Astrocyte of the spinal cord (primary cell): Measurements from ENCODE around the gene DCHS1.

ENCODE experiments used
- DNase-seq: peaks from one replicate; pipeline ENCODE4 v3.0.0; 2011; ENCODE audit warnings: low read depth, low spot score
- H3K4me3 ChIP-seq: 2 replicates; pipeline ENCODE4 v1.5.1; 2011; ENCODE audit warnings: low read depth, mild to moderate bottlenecking, low read length, moderate library complexity
- in situ Hi-C: cut with HindIII; loops from 2 replicates; pipeline ENCODE4 v1.10.0; 2017; ENCODE audit warnings: low sequenced_read_pairs
- TF ChIP-seq, protein P1 (sequence below): IDR thresholded peaks from 2 replicates; pipeline ENCODE4 v1.5.1; 2012; ENCODE audit warnings: low read depth, mild to moderate bottlenecking, low read length, inconsistent platforms

The DCHS1 gene

GRCh38 chr11:6619004-6619745 lies 36.4 kb downstream of the DCHS1 start, which contains the start of gene TPP1:
TSS of gene TPP1 (minus strand) at chr11:6619422. CDS start at chr11:6619400, 22 bp downstream.
- DNase-seq, result peak; percentile 94
- TF ChIP-seq, protein P1, sequence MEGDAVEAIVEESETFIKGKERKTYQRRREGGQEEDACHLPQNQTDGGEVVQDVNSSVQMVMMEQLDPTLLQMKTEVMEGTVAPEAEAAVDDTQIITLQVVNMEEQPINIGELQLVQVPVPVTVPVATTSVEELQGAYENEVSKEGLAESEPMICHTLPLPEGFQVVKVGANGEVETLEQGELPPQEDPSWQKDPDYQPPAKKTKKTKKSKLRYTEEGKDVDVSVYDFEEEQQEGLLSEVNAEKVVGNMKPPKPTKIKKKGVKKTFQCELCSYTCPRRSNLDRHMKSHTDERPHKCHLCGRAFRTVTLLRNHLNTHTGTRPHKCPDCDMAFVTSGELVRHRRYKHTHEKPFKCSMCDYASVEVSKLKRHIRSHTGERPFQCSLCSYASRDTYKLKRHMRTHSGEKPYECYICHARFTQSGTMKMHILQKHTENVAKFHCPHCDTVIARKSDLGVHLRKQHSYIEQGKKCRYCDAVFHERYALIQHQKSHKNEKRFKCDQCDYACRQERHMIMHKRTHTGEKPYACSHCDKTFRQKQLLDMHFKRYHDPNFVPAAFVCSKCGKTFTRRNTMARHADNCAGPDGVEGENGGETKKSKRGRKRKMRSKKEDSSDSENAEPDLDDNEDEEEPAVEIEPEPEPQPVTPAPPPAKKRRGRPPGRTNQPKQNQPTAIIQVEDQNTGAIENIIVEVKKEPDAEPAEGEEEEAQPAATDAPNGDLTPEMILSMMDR, result no peak
- peak within 1 kb of the TSS; percentile 84 for H3K4me3 ChIP-seq
- in situ Hi-C loops, result no loop called here

- peak overlapping the region; percentile 84 for H3K4me3 ChIP-seq
- TF ChIP-seq, protein P1, result no peak
- in situ Hi-C loops, result no loop called here
- DNase-seq, result peak; percentile 72
Observed at GRCh38 chr11:6618117-6619003, 37.2 kb downstream of the DCHS1 start.

DNA sequence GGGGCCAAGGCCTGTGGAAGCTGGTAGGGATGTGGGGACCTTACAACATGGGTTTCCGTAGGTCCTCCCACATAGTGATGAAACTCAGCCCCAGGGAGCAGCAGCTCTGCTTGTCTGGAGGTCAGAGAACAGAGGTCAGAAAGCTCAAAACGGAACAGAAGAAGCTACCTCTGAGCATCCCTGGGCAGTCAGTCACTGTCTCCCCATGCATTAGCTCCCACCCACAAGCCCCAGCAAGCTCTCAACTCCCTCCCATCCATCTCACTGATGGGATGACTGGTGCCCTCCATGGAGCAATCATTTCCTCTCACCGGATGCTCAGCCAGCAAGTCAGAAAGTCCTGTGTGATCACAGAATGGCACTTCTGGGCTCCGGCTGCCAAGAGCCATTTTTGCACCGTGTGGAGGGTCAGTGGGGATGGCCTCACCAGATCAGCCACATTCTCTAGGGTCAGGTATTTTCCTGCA lies 38.3 kb downstream of the DCHS1 start:
- no peak for DNase-seq
- no peak overlapping the region for H3K4me3 ChIP-seq

DNA sequence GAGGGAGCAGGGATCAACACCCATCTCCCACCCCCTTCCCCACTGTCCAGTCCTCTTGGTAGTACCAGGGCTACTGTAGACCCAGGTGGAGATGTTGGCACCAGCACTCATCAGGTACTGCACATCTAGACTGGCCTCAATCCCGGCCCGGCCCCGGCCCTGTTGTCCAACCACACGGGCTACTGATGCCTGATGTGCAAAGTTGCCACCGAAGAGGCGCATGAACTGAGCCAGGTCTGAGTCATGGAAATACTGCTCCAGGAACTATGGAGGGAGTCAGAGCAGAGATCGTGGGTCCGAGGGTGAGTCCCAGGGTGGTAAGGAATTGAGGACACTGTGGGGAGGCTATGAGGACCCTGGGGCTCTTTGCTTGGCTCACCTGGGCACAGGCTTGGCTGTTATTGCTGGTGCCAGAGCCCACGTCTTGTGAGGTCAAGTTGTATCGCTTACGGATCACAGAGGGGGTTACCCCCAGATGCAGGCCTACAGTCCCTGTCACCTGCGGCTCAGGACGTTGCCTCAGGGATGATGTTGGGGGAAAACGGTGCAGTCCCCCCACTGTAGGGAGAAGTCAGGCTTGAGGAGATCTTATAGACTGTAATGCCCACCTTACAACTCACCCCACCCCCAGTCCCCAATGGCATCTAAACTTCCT lies 38.9 kb downstream of the DCHS1 start:
- no peak overlapping the region for H3K4me3 ChIP-seq
- DNase-seq, result no peak
- in situ Hi-C loops, result no loop called here
- TF ChIP-seq, protein P1, result no peak

More for the DNA sequence above, 38.3 kb downstream of the DCHS1 start:
- TF ChIP-seq, protein P1, result no peak
- in situ Hi-C loops, result no loop called here

GRCh38 chr11:6615882-6616585 lies 39.6 kb downstream of the DCHS1 start:
- TF ChIP-seq, protein P1, result no peak
- no peak overlapping the region for H3K4me3 ChIP-seq
- in situ Hi-C loops, result no loop called here
- peak; percentile 23 for DNase-seq
